Gastroesophageal sphincter (tissue), 3 donors: Measurements from ENCODE around the gene DIAPH3.

Experiments used
- CTCF ChIP-seq, 4 experiments: fragments of 200-600 bp in 2 of 4; fragments of 450-650 bp in 2 of 4; sonication (generic) in 1 of 4; IDR thresholded peaks; one replicate each; pipeline ENCODE4 v1.5.1; 2017 to 2019; ENCODE audit warnings: antibody characterized with exemption in 4 of 4, mild to moderate bottlenecking in 2 of 4, moderate library complexity in 2 of 4
- EP300 ChIP-seq: sonication (generic); formaldehyde crosslinking; IDR thresholded peaks from one replicate; pipeline ENCODE4 v1.6.1; 2017; ENCODE audit warnings: antibody characterized with exemption, mild to moderate bottlenecking
- POLR2A ChIP-seq, 2 donors: fragments of 450-650 bp; IDR thresholded peaks; one replicate each; pipeline ENCODE4 v1.6.1; 2017; ENCODE audit warnings: antibody characterized with exemption in 2 of 2, mild to moderate bottlenecking in 2 of 2, moderate library complexity in 1 of 2
- POLR2AphosphoS5 ChIP-seq: sonication (generic); formaldehyde crosslinking; IDR thresholded peaks from one replicate; pipeline ENCODE4 v1.6.1; 2017; ENCODE audit warnings: antibody characterized with exemption

DNA sequence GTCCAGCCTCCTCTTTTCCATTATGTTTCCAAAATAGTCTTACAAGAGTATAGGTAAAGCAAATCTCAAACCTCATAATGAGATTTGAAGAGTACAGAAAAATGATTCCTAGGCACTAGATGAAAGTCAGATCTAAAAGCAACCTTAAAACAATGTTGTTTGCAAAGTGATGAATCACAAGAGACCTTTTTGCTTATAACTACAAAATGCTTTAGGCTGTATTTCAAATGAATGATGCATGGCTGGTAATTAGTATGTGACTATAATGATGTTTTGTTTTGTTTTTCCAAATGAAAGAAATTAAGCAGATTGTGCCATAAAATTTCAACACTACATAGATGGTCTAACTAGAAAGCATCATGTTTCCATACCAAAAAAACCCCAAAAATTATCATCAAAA is 272.7 kb downstream of the DIAPH3 start:
- TF ChIP-seq CTCF (IDR thresholded peaks at IDR 0.05) (no peak), POLR2A (IDR thresholded peaks at IDR 0.05) (no peak), EP300 (no peak), POLR2AphosphoS5 (no peak)
